GM18868 (cell line): Measurements from ENCODE around the gene GREB1.

Experiments
- ATAC-seq: cut with Tn5 transposase; IDR thresholded peaks from one replicate; pipeline ENCODE4 v1.9.1; 2021; ENCODE audit warnings: mild to moderate bottlenecking, moderate library complexity; ENCODE audit not compliant: unreplicated experiment

The GREB1 gene

GRCh38 chr2:11679016-11679415 lies 145.2 kb downstream of the GREB1 start:
- ATAC-seq = no peak

GRCh38 chr2:11679486-11680181 lies 145.8 kb downstream of the GREB1 start:
- ATAC-seq = no peak

GRCh38 chr2:11680182-11680900 lies 146.5 kb downstream of the GREB1 start:
- no peak for ATAC-seq

GRCh38 chr2:11680901-11681721 lies 147.3 kb downstream of the GREB1 start:
- ATAC-seq = no peak

GRCh38 chr2:11681722-11682589 lies 148.1 kb downstream of the GREB1 start:
- ATAC-seq = peak; percentile 57

- ATAC-seq = no peak
Observed at GRCh38 chr2:11682590-11682915, 148.7 kb downstream of the GREB1 start.

GRCh38 chr2:11683476-11683875 lies 149.6 kb downstream of the GREB1 start:
- ATAC-seq = no peak

GRCh38 chr2:11683966-11684365 lies 150.1 kb downstream of the GREB1 start:
- no peak for ATAC-seq

GRCh38 chr2:11684894-11685460 lies 151.1 kb downstream of the GREB1 start:
- no peak for ATAC-seq

GRCh38 chr2:11685906-11686470 lies 152.1 kb downstream of the GREB1 start:
- no peak for ATAC-seq

GRCh38 chr2:11687736-11688135 lies 153.9 kb downstream of the GREB1 start:
- no peak for ATAC-seq

- peak; percentile 93 for ATAC-seq
Observed at GRCh38 chr2:11688222-11689069, 154.6 kb downstream of the GREB1 start.

- ATAC-seq = no peak
Observed at GRCh38 chr2:11691076-11691660, 157.3 kb downstream of the GREB1 start.
